Jurkat, Clone E6-1 (cell line): ENCODE results near the gene PLA2G2D. TPM values are rescaled to one million over a fixed set of nuclear protein-coding genes. Genes with fewer than 3 reads are reported as not detected.

Experiments used
- DNase-seq: peaks from one replicate; pipeline ENCODE4 v3.0.0-alpha.2; 2011; ENCODE audit warnings: low read depth, low spot score
- H3K4me3 ChIP-seq: 2 replicates; pipeline ENCODE4 v1.5.1; 2011; ENCODE audit warnings: mild to moderate bottlenecking, low read length, control low read depth, moderate library complexity
- polyA plus RNA-seq: library from polyadenylated mRNA; unstranded; fragments of >200 nt; gene quantifications from one replicate; pipeline ENCODE4 v1.2.1, GENCODE V29; 2012; ENCODE audit warnings: missing spikeins; ENCODE audit not compliant: insufficient read length, insufficient read depth

Gene PLA2G2D, protein sequence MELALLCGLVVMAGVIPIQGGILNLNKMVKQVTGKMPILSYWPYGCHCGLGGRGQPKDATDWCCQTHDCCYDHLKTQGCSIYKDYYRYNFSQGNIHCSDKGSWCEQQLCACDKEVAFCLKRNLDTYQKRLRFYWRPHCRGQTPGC
- polyA plus RNA-seq = not detected

DNA sequence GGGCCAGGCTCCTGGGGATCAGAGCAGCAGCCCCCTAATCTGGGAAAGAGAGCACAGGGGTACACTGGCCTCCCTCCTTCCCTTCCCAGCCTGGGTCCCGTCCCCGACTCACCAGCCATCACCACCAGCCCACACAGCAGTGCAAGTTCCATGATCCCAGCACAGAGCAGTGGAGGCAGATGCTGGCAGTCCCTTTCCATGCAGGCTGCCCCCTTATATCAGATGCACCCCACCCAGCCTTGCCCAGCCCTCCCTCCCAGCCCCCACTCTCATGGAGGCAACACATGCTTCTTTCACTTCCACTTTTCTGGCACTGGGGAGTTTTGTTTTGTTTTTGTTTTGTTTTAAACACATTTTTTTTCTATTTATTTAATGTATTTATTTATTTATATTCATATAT lies at the start of gene PLA2G2D:
Gene PLA2G2D (minus strand): TSS at position 190 of the 400 bp plus-strand sequence. CDS start 38 bp downstream, at position 152.
- no peak for DNase-seq
- H3K4me3 ChIP-seq = no peak within 1 kb of the TSS

GRCh38 chr1:20168564-20169491 lies 49.5 kb upstream of the PLA2G2D start:
- DNase-seq = no peak
- no peak overlapping the region for H3K4me3 ChIP-seq

DNA sequence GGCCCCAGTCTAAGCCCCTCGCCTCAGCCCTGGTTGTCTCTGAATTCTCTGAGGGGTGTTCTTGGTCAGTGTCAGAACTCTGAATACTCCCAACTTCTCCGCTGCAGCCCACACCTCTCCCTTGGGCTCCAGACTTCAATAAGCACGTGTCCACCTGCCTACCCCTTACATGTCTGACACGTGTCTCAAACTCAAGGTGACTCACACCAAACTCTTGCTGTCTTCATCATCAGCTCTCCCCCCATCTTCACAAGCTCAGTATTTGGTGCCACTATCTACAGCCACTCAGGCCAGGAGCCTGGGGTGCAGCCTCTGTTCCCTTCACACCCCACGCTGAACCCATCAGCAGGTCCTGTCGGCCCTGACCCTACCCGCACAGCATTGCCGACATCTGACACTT lies 47.8 kb upstream of the PLA2G2D start:
- no peak for DNase-seq
- no peak overlapping the region for H3K4me3 ChIP-seq

- H3K4me3 ChIP-seq = no peak overlapping the region
- no peak for DNase-seq
Observed at GRCh38 chr1:20166051-20166450, 46.7 kb upstream of the PLA2G2D start.

DNA sequence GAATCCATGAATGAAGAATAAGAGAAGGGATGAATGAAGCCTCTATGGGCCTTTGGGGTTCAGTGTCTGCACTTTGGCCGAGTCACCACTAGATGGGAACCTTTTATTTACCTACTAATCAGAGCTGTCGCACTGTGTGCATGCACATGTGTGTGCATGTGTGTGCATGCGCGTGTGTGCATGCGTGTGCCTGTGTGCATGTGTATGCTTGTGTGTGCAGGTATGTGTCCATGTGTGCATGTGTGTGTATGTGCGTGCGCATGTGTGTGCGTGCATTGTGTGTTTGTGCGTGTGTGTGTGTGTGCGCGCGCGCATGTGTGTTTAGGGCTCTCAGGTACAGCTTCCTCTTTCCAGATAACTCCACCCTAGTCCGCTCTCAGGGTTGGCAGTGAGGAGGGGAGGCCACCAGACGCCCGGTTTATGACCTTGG lies 46.2 kb upstream of the PLA2G2D start:
- no peak overlapping the region for H3K4me3 ChIP-seq
- DNase-seq = peak; percentile 29

DNA sequence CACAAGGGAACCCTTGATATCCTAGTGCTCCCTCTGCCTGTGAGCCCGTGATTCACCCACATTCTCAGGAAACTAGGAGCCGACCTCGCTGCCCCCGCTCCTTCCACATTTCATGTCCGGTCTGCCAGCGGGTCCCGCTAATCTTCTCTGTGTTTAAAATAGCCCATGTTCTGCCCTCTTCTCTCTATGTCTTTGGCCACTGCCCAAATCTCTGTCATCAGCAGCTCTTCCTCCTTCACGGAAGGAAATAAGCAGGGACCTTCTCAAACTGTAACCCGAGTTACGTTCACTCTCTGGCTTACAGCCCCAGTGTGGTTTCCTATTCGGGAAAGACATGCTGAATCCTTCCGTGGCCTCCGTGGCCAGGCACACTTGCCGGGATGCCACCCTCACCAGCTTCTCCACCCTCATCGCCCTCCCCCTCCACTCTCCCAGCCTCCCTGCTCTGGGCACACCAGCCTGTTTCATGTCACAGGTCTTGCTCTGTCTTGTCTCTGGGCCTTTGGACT lies 45.4 kb upstream of the PLA2G2D start:
- H3K4me3 ChIP-seq = no peak overlapping the region
- DNase-seq = no peak

- no peak for DNase-seq
- no peak overlapping the region for H3K4me3 ChIP-seq
Observed at GRCh38 chr1:20160034-20160433, 40.7 kb upstream of the PLA2G2D start.

DNA sequence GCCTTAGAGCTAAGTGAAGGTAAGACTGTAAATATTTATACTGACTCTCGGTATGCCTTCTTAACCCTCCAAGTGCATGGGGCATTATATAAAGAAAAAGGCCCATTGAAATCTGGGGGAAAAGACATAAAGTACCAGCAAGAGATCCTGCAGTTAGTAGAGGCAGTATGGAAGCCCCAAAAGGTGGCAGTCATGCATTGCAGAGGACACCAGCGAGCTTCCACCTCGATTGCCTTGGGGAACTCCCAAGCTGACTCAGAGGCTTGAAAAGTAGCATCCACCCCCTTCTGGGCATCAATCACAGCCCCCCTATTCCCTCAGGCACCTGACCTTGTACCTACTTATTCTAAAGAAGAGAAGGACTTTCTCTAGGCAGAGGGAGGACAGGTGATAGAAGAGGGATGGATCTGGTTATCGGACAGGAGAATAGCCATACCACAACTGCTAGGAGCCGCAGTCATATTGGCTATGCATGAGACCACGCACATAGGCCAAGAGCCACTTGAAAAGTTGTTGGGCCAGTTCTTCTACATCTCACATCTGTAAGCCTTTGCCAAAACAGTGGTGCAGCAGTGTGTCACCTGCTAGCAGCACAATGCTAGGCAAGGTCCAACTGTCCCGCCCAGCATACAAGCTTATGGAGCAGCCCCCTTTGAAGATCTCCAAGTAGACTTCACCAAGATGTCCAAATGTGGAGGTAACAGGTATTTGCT lies 39.2 kb upstream of the PLA2G2D start:
- DNase-seq = no peak
- H3K4me3 ChIP-seq = no peak overlapping the region

GRCh38 chr1:20154301-20154831 lies 35.0 kb upstream of the PLA2G2D start:
- DNase-seq = no peak
- no peak overlapping the region for H3K4me3 ChIP-seq

DNA sequence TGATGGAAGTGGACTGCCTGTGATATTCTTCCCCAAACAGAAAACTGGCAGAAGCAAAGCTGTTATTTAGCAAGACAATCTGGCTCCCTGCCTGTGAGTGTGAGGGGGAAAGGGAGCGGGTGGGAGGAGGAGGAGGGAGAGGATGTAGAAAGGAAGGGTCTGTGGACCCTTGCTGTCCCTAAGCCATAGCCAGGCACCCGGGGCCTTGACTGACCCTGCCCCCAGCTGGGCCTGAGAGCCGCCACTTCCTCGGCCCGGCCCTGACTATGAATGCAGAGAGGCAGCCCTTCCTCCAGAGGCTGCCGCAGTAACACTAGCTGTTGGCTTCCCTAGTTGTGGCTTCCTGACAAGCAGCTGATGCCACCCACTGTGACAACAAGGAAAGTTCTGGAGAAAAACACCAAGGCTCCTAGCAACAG lies 33.7 kb upstream of the PLA2G2D start:
- no peak for DNase-seq
- no peak overlapping the region for H3K4me3 ChIP-seq

DNA sequence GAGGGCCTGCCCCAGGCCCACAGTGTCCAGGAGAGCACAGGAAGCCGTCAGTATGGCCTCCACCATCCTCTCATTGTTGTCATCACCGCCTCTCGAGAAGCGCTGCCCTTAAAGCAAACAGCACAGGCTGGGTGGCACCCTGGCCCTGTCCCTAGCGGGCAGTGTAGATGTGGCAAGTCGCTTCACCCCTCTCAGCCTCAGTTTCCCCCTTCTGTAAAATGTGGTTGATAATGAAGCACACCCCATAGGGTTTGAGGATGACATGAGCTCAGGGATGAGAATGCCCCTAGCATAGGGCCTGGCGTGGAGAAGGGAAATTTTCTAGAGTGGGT lies 33.2 kb upstream of the PLA2G2D start:
- H3K4me3 ChIP-seq = no peak overlapping the region
- DNase-seq = no peak

DNA sequence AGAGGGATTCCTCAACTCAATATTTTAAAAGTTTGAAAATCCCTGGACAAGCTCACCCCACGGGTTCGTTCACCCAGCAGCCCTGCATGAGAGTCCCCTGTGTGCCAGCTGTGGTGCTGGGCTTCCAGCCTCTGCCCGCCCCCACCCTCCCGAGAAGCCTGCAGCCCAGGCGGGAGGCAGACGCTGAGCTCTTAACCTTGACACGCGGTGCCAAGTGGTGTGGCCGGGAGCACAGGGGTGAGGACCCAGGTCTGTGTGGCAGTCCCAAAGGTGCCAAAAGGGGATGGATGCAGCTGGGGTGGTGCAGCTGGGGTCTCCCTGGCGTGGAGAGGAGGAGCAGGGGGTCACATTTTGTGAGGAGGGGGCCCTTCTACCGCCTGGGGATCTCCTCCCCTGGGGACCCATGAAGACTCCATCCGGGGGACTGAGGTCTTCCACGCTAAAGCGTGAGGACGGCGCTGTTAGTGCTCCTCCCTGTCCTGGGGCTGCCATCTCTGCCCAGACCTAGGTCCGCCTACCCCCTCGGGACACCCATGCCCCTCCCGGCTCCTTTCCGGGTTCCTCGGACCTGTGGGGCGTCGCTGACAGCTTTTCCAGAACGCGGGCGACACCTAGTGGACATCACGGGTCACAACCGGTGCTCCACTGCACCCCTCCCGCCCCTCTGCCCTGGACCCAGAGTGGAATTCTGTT lies 32.7 kb upstream of the PLA2G2D start:
- DNase-seq = peak; percentile 41
- peak overlapping the region; percentile 57 for H3K4me3 ChIP-seq

DNA sequence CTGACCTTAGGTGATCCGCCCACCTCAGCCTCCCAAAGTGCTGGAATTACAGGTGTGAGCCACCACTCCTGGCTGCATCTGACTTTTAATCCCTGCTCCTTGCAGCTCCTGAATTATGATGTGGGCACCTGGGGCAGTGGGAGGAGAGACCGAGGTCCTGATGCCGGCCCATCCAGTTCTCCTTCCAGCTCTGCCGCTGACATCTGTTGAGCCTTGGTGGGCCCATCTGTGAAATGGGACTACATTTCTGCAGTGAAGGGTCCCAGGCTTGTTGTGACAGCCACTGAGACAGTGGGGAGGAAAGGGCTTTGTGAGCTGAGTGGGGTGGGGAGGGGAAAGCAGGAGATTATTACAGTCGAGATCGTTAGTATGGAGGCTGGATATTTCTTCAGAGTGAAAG lies 31.6 kb upstream of the PLA2G2D start:
- no peak overlapping the region for H3K4me3 ChIP-seq
- DNase-seq = no peak

- H3K4me3 ChIP-seq = no peak overlapping the region
- DNase-seq = no peak
Observed at GRCh38 chr1:20150326-20150705, 31.0 kb upstream of the PLA2G2D start.

DNA sequence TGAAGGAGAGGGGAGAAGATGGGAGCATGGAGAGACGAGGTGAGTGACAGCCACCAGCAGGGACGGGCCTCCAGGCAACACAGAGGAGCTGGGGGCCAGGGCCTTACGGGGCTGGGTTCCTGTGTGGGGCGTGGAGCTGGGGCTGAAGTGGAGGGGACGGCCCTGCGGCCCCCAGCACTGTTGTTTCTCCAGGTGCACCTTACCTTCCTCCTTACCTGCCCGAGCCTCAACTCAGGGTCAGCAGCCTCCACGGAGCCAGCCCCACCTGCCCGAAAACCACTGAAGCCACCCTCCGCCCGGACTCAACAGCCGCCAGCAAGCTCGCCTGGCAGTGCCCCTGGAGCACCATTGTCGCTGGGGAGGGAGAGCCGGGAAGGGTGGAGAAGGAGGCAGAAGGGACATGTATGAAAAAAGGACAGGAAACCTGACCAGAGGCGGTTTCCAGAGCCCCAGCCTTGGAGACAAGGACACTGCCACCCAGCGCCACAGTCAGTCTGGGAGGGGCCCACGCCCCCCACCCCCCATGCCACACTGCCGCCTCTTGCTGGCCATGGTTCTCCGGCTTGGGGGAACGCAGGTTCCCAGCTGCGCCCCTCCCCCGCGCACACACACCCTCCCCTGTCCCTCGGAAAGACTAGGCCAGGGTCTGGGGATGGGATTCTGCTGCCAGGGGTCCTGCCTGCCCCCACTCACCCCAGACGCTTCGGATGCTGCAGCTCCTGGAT lies 30.4 kb upstream of the PLA2G2D start:
- no peak for DNase-seq
- H3K4me3 ChIP-seq = no peak overlapping the region

- H3K4me3 ChIP-seq = no peak overlapping the region
- no peak for DNase-seq
Observed at GRCh38 chr1:20148571-20149500, 29.5 kb upstream of the PLA2G2D start.

- DNase-seq = no peak
- no peak overlapping the region for H3K4me3 ChIP-seq
Observed at GRCh38 chr1:20147846-20148570, 28.7 kb upstream of the PLA2G2D start.
